HG03135 (cell line): Measurements from ENCODE around the gene SYK.

Experiments
- ATAC-seq: cut with Tn5 transposase; IDR thresholded peaks from one replicate; pipeline ENCODE4 v1.9.1; 2021; ENCODE audit warnings: mild to moderate bottlenecking, moderate library complexity; ENCODE audit not compliant: unreplicated experiment

Gene SYK

DNA sequence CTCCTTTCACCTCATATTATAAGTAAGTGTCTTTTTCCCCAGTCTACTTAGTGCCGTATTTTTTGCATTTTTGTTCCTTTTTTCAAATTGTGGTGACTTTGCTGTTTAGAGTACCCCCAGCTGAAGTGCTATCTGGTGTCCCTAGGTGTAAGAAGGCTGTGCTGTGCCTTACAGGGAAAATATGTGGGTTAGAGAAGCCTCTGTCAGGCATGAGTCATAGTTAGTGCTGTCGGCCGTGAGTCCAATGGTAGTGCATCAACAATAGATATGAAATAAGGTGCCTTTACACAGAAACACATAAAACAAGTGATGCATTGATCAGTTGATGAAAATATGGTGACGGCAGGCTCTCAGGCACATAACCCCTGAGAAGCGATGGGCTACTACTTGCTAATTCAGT, 20.1 kb downstream of the SYK start:
- ATAC-seq, result no peak

DNA sequence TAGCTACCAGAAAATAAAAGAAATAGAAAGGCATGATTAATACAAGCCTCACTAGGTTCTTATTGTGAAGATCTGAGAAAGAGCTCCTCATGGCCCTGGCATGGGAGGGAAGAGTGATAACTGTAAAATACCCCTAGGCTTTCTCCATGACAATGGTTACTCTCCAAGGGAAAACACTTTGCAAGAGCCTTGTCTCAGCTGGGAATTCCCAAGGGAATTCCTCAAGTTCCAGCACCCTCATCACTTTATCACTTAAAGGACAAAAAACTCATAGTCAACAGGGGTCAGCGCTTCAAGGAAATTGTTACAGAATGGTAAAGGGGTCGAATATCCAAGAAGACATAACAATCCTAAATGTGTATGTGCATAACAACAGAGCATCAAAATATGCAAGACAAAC, 21.2 kb downstream of the SYK start:
- ATAC-seq, result no peak

- no peak for ATAC-seq
Observed at GRCh38 chr9:90825586-90825985, 24.0 kb downstream of the SYK start.

DNA sequence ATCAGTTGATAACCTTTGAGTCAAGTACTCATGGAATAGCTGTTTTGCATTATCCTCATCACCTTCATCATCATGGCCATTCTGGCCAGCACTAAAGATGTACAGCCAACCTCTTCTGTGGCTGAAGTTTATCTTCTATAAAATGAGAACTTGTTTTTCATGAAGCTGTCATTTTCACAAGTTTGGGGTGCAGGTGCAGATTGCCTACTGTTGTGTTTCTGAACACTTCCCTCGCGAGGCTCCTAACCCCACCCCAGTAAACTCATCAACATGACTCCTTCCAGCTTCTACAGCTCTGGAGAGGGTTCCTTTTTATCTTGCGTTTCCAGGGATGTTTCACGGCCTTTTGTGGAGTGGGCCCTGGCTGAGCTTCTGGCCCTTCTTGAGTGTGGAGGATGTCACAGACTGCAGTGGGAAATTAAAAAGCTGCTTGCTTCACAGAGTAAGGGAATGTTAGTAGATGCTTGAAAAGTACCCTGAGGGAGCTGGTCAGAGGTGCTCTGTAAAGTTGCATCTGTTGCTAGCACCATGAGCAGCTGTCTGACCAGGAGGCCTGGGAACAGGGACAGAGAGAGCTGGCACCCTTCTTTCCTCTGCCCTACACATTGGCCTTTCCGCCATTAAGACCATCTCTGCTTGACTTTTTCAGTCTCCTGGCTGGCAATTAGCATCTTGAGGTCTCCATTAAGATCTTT, 24.9 kb downstream of the SYK start:
- ATAC-seq, result no peak

GRCh38 chr9:90827181-90827871, 25.7 kb downstream of the SYK start:
- peak; percentile 44 for ATAC-seq

GRCh38 chr9:90830051-90830450, 28.4 kb downstream of the SYK start:
- ATAC-seq, result no peak

DNA sequence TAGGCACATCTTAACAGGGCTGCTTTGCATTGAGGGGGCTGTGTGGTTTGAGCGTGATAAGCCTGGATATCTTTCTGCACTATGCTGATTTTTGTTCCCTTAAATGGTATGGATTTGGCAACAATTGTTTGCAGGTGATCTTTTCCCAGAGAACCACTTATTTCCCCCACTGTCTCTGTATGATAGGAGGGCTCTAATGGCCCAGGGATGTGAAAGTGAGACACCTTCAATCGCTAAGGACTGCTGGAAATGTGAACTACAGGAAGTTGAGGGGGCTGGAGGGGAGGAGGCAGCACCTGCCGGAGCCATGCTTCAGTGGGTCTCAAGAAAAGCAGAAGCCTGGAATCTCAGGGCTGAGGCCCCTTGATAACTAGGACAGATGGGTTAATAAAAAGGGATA, 29.4 kb downstream of the SYK start:
- peak; percentile 49 for ATAC-seq

GRCh38 chr9:90832261-90832660, 30.6 kb downstream of the SYK start:
- no peak for ATAC-seq

GRCh38 chr9:90834828-90835595, 33.4 kb downstream of the SYK start:
- ATAC-seq, result no peak

DNA sequence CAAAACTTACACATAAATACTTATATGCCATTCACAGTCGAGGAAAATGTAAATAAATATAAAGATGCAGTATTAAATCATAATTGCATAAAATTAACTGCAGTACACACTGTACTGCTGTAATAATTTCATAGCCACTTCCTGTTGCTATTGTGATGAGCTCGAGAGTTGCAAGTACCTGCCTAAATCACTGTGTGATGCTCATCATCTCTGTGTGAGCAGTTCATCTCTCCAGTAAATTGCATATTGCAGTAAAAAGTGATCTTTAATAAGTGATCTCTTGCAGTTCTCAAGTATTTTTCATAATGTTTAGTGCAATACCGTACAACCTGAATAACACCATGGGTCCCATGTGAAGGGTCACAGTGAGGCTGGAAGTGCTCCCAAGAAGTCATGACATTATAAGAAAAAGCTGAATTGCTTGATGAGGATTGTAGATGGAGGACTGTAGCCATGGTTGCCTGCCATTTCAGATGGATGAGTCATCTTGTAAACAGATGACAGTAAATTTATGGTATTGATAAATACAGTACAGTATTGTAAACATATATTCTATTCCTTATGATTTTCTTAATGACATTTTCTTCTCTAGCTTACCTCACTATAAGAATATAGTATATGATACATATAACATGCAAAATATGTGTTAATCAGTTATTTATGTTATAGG, 34.9 kb downstream of the SYK start:
- no peak for ATAC-seq

- no peak for ATAC-seq
Observed at GRCh38 chr9:90838098-90838497, 36.5 kb downstream of the SYK start.

DNA sequence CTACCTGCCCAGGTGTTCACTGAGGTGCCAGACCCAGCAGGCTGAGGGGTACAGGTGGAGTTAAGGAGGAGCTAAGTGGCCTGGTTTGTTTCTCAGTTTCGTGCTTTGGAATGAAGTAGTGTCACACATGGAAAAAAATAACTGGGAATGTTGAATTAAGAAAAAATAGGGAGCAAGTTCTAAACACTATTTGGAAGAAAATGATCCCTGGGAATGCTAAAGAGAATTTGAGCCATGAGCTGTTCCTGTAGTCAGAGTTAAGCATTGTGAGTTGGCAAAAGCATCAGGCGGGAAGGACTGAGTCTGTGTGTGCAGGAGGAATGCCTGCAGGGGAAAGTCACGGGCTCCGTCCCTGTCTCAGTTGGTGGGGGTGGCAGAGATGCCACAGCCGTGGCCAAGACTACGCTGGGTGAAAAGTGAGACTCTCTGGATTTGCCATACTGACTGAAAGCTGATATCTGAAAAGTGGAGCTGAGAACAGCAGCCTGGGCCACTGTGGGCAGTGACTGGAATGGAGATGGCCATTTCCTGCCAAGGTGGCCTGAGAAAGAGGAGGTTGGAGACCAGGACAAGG, 37.0 kb downstream of the SYK start:
- ATAC-seq, result no peak

DNA sequence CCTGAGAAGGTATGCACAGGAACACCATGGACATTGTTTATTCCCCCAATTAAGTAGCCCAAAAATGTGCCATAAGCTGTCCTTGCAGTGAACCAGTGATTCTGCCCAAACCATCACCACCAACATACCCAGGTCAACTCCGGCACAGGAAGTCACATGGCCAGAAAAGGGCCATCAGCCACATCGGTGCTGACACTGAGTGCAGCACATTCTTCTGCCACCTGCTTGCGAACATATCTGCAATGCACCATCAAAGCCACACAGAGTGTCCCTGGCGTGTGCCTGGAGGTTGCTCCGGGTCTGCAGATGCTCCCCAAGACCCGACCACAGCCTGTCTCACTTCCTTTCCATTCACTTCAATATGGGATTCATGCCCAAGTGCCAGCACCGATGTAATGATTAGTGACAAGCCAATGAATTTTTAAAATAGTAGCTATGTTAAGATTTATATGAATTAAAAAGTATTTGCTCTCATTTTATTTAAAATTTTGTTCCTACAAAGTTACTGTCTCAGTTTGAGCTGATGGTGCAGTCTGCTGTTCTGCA, 37.6 kb downstream of the SYK start:
- ATAC-seq, result peak; percentile 51

DNA sequence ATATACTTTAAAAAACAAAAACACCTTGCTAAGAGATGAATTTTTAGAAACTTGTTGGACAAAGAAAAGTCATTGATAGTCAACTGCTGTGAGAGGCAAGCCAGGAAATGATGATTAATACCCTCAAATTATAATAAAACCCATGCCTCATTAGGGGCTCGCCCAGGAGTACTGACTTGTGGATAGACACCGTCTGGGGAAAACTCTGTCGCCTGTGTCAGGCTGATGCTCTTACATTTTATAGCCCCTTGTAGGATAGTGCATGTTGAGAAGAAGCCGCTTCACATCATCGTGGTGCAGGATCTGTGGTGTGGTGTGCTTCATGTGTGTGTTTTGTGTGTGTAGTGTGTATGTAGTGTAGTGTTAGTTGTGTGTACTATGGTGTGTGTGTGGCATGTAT, 39.1 kb downstream of the SYK start:
- ATAC-seq, result no peak

GRCh38 chr9:90841213-90841612, 39.6 kb downstream of the SYK start:
- no peak for ATAC-seq

DNA sequence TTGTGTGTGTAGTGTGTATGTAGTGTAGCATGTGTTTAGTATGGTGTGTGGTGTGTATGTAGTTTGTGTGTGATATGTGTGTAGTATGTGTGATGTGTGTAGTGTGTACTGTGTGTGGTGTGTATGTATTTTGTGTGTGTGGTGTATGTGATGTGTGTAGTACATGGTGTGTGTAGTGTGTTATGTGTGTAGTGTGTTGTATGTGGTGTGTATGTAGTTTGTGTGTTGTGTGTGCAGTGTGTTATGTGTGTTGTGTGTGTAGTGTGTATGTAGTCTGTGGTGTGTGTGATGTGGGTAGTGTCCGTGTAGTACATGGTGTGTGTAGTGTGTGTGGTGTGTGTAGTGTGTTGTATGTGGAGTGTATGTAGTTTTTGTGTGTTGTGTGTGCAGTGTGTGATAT, 40.0 kb downstream of the SYK start:
- ATAC-seq, result no peak

- ATAC-seq, result no peak
Observed at GRCh38 chr9:90842176-90842777, 40.7 kb downstream of the SYK start.

DNA sequence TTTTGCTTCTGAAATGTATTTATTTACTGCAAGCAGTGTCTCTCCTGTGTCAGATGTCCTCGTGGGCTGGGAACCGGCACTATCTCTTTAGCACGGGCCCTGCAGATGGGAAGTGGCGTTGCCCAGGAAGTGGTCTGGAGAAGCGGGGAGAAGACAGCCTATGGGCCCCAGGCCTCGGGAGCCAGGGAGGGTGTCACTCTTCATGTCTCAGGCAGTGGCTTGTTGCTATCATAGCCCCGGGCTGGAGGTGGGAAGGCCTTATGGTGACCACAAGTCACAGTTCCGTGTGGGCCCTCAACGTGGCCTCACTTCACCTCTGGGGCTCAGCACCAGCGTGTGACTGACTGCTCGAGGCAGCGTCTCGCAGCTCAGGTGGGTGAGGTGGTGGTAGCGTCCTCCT, 41.4 kb downstream of the SYK start:
- ATAC-seq, result no peak

DNA sequence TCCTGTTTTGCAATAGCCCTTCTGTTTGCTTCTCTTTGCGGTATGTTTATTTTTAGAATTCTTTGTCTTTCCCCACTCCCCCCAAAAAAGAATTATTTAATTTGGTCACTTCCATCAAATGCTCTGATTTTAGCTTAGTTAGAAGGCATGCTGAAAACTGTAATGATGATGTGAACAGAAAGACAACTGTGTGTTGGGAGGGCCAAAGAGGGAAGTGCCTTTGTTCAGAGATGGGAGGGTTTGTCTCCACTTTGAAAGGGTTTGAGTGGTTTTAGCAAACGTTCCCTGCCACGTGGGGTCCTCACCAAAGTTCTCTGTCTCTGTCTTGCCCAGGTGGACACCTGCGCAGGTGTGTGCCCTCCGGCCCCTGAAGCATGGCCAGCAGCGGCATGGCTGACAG, 41.9 kb downstream of the SYK start:
- ATAC-seq, result no peak

DNA sequence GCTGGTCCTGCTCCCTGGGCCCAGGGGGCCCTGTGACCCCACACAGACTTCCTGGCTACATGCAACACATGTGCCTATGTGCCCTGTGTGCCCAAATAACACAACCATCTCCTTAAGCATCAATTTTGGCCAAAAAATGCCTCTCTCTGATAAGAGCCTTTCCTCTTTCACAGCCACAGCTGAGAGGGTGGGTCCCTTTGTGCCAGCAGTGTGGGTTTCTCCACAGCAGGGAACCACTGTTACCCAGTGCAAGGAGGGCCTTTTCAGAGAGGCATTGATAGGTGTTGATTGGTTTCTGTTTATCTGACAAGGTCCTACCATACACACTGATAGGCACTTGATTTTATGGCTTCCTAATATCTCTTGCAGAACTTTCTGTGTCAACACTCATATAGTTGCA, 42.7 kb downstream of the SYK start:
- no peak for ATAC-seq
